ENCODE results near the gene FRMD3. TPM values are rescaled to one million over a fixed set of nuclear protein-coding genes. Genes with fewer than 3 reads are reported as not detected.

FRMD3 gene
- total RNA-seq, 1 experiment from 2014 or later, result 0.55 TPM

DNA sequence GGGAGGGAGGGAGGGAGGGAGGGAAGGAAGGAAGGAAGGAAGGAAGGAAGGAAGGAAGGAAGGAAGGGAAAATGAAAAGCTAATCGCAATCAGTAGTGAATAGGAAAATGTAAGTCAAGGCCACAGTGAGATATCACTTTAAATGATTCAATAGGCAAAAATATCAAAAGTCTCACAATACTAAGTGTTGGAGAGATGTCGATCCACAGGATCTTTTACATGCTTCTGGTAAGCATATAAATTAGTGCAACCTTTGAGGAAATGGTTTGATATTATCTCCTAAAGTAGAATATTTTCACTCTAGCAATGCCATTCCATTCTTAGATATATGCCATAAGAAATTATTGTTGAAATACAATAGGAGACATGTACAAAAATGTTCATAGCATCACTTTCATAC, 58.4 kb downstream of the FRMD3 start:
- Histone ChIP-seq H3K9ac (ENCODE audit: extremely low read depth, insufficient read length, low read length) (no peak overlapping the region), H4K20me1 (ENCODE audit: control insufficient read depth, insufficient read depth, insufficient read length) (no peaks in the 10 kb centered on the region), H3K27ac (ENCODE audit: insufficient read length, low read depth, low read length) (no peak overlapping the region)

More for the DNA sequence above, 58.4 kb downstream of the FRMD3 start:
- Histone ChIP-seq H4K5ac (ENCODE audit: insufficient read length, low read depth, low read length) (no peak overlapping the region), H3K56ac (ENCODE audit: insufficient read length, low read depth, low read length) (no peak overlapping the region), H2BK15ac (ENCODE audit: low read depth, low read length) (no peak overlapping the region), H3K23me2 (ENCODE audit: insufficient read length, low read depth, low read length, poor library complexity, severe bottlenecking) (no peaks in the 10 kb centered on the region), H2AK5ac (ENCODE audit: insufficient read length, low read length) (no peak overlapping the region), H3K27me3 (ENCODE audit: insufficient read depth, low read length) (no peaks in the 10 kb centered on the region), H3K4me1 (ENCODE audit: insufficient read depth, low read length) (no peaks in the 10 kb centered on the region), H2BK12ac (ENCODE audit: insufficient read length, low read depth, low read length) (no peak overlapping the region), H4K8ac (replicated peaks; ENCODE audit: insufficient read length, low read depth, low read length) (no peak overlapping the region), H3K18ac (ENCODE audit: insufficient read length, low read depth, low read length) (no peak overlapping the region), H3K9me3 (ENCODE audit: control insufficient read depth, low read depth, low read length) (no peaks in the 10 kb centered on the region), H2AFZ (ENCODE audit: low read length) (no peak overlapping the region), H3K79me2 (ENCODE audit: insufficient read depth, low read length) (no peaks in the 10 kb centered on the region), H3T11ph (ENCODE audit: low read length) (no peak overlapping the region), H3K23ac (ENCODE audit: insufficient read length, low read depth, low read length) (no peak overlapping the region), H4K91ac (ENCODE audit: insufficient read length, low read depth, low read length) (no peak overlapping the region), H2BK120ac (ENCODE audit: low read depth, low read length, poor library complexity, severe bottlenecking) (no peak overlapping the region), H3K4me2 (ENCODE audit: insufficient read depth, insufficient read length, low read length) (no peak overlapping the region), H3K14ac (ENCODE audit: insufficient read depth, low read length) (no peak overlapping the region), H3K79me1 (ENCODE audit: insufficient read depth, low read depth, low read length, poor library complexity, severe bottlenecking) (no peaks in the 10 kb centered on the region), H2BK20ac (ENCODE audit: low read depth, low read length, poor library complexity, severe bottlenecking) (no peak overlapping the region), H2BK5ac (ENCODE audit: insufficient read length, low read length) (no peak overlapping the region), H3K4ac (ENCODE audit: low read depth, low read length) (no peak overlapping the region)
- TF ChIP-seq, protein P1, sequence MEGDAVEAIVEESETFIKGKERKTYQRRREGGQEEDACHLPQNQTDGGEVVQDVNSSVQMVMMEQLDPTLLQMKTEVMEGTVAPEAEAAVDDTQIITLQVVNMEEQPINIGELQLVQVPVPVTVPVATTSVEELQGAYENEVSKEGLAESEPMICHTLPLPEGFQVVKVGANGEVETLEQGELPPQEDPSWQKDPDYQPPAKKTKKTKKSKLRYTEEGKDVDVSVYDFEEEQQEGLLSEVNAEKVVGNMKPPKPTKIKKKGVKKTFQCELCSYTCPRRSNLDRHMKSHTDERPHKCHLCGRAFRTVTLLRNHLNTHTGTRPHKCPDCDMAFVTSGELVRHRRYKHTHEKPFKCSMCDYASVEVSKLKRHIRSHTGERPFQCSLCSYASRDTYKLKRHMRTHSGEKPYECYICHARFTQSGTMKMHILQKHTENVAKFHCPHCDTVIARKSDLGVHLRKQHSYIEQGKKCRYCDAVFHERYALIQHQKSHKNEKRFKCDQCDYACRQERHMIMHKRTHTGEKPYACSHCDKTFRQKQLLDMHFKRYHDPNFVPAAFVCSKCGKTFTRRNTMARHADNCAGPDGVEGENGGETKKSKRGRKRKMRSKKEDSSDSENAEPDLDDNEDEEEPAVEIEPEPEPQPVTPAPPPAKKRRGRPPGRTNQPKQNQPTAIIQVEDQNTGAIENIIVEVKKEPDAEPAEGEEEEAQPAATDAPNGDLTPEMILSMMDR (conservative IDR thresholded peaks at IDR 0.05), result no peak
- Mint-ChIP-seq H3K27ac (no peak overlapping the region), H3K4me3 (no peak overlapping the region), H3K36me3 (ENCODE audit: insufficient read depth in 1 of 3, low read depth in 3 of 3) (peaks cover 0 to 4% (median 2%) of the 10 kb centered on the region in 3 experiments; a peak in 3 of 7 replicates), H3K9me3 (peaks cover 8 to 15% of the 10 kb centered on the region in 2 experiments), H3K4me1 (no peaks in the 10 kb centered on the region), H3K27me3 (ENCODE audit: low read depth) (no peaks in the 10 kb centered on the region; the same call in 1 of the 2 replicates)
- WGBS (ENCODE audit: extremely low coverage, insufficient read length, low lambda C conversion rate), result no CpG with 5 or more reads among the region's 2 CpGs
- no peak for DNase-seq

Measured in H9 (cell line).